Measurements from ENCODE around the gene MACROD2.

The MACROD2 gene

DNA sequence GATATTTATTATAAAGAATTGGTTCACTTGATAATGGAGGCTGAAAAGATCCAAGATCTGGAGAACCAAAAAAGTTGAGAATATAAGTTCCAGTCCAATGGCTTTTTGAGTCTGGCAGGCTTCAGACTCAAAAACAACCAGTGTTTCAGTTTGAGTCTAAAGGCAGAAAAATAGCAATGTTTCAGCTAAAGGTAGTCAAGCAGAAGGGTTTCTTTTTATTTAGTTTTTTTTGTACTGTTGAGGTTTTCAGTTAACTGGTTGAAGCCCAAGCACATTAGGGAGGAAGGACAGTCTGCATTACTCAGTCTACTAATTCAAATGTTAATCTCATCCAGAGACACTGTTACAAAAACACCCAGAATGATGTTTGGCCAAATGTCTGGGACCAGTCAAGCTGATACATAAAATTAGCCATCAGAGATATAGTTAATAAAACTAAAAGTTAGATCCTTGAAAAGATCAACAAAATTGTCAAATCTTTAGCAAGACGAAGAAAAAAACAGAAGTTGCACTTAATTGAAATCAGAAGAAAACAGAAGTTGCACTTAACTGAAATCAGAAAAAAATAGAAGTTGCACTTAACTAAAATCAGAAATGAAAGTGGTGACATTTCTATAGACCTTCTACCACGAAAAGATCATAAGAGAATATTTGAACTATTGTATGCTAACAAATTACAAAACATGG lies 1322.4 kb downstream of the MACROD2 start:
- no peak for TF ChIP-seq SIN3A (IDR thresholded peaks at IDR 0.05; ENCODE audit: borderline replicate concordance, insufficient read depth, low read length)
- TF ChIP-seq, protein P1, sequence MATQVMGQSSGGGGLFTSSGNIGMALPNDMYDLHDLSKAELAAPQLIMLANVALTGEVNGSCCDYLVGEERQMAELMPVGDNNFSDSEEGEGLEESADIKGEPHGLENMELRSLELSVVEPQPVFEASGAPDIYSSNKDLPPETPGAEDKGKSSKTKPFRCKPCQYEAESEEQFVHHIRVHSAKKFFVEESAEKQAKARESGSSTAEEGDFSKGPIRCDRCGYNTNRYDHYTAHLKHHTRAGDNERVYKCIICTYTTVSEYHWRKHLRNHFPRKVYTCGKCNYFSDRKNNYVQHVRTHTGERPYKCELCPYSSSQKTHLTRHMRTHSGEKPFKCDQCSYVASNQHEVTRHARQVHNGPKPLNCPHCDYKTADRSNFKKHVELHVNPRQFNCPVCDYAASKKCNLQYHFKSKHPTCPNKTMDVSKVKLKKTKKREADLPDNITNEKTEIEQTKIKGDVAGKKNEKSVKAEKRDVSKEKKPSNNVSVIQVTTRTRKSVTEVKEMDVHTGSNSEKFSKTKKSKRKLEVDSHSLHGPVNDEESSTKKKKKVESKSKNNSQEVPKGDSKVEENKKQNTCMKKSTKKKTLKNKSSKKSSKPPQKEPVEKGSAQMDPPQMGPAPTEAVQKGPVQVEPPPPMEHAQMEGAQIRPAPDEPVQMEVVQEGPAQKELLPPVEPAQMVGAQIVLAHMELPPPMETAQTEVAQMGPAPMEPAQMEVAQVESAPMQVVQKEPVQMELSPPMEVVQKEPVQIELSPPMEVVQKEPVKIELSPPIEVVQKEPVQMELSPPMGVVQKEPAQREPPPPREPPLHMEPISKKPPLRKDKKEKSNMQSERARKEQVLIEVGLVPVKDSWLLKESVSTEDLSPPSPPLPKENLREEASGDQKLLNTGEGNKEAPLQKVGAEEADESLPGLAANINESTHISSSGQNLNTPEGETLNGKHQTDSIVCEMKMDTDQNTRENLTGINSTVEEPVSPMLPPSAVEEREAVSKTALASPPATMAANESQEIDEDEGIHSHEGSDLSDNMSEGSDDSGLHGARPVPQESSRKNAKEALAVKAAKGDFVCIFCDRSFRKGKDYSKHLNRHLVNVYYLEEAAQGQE (IDR thresholded peaks at IDR 0.05; ENCODE audit: insufficient read depth in 1 of 2, low read depth in 2 of 2, low read length in 2 of 2): no peak
- TF ChIP-seq TAF1 (IDR thresholded peaks at IDR 0.05; ENCODE audit: borderline replicate concordance, insufficient read depth, low read length): no peak
- TF ChIP-seq POLR2AphosphoS5 (IDR thresholded peaks at IDR 0.05; ENCODE audit: low read depth, low read length): no peak

DNA sequence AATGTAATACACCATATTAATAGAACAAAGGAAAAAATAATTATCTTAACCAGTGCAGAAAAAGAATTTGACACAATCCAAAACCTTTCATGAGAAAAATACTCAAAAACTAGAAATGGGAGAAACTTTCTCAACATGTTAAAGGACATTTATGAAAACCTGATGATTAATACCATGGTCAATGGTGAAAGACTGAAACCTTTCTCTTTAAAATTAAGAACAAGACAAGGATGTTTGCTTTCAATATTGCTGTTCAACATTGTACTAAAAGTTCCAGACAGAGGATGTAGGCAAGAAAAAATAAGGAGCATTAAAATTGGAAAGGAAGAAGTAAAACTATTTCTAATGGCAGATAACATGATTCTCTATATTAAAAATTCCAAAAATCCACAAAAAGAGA lies 1323.4 kb downstream of the MACROD2 start:
- TF ChIP-seq FOXP2 (optimal IDR thresholded peaks at IDR 0.05; ENCODE audit: borderline replicate concordance, extremely low read depth, extremely low read length, insufficient read depth): no peak
- no peak for TF ChIP-seq POLR2AphosphoS5 (IDR thresholded peaks at IDR 0.05; ENCODE audit: low read depth, low read length)
- no peak for TF ChIP-seq TAF1 (IDR thresholded peaks at IDR 0.05; ENCODE audit: borderline replicate concordance, insufficient read depth, low read length)
- TF ChIP-seq, protein P1 (IDR thresholded peaks at IDR 0.05; ENCODE audit: insufficient read depth in 1 of 2, low read depth in 2 of 2, low read length in 2 of 2): no peak
- TF ChIP-seq SIN3A (IDR thresholded peaks at IDR 0.05; ENCODE audit: borderline replicate concordance, insufficient read depth, low read length): no peak

DNA sequence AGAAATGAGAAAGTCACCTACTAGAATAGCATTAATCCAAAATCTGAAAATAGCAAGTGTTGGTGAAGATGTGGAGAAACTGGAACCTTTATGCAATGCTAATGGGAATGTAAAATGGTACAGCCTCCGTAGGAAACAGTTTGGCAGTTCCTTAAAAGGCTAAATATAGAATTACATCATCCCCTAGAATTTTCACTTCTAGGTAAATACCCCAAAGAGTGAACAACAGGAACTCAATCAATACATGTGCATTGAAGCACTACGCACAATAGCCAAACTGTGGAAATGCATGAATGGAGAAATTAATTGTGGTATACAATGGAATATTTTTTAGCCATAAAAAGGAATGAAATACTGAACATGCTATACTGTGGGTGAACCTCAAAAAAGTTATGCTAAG lies 1324.1 kb downstream of the MACROD2 start:
- TF ChIP-seq TAF1 (IDR thresholded peaks at IDR 0.05; ENCODE audit: borderline replicate concordance, insufficient read depth, low read length): no peak
- TF ChIP-seq, protein P1 (IDR thresholded peaks at IDR 0.05; ENCODE audit: insufficient read depth in 1 of 2, low read depth in 2 of 2, low read length in 2 of 2): no peak
- TF ChIP-seq FOXP2 (optimal IDR thresholded peaks at IDR 0.05; ENCODE audit: borderline replicate concordance, extremely low read depth, extremely low read length, insufficient read depth): no peak
- no peak for TF ChIP-seq POLR2AphosphoS5 (IDR thresholded peaks at IDR 0.05; ENCODE audit: low read depth, low read length)
- no peak for TF ChIP-seq SIN3A (IDR thresholded peaks at IDR 0.05; ENCODE audit: borderline replicate concordance, insufficient read depth, low read length)

DNA sequence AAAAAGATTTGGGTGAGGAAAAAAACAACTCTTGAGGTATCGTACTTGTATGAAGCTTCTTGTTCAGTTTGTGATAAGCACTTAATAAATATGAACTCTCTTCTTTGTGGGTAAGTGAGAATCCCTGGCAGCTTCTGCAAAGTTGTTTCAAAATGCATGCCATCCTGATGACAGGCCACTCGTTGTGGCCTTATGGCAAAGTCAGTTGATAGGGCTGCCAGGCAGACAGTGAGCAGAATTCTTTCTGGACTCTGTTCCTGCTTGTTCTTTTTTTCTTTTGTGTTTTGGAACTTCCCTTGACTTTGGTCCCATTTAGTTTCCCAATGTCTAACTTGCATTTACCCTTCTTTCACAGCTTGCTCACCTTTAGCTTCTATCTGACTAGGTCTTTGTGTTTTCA lies 1325.6 kb downstream of the MACROD2 start:
- TF ChIP-seq FOXP2 (optimal IDR thresholded peaks at IDR 0.05; ENCODE audit: borderline replicate concordance, extremely low read depth, extremely low read length, insufficient read depth) (no peak), POLR2AphosphoS5 (IDR thresholded peaks at IDR 0.05; ENCODE audit: low read depth, low read length) (no peak), SIN3A (IDR thresholded peaks at IDR 0.05; ENCODE audit: borderline replicate concordance, insufficient read depth, low read length) (no peak), TAF1 (IDR thresholded peaks at IDR 0.05; ENCODE audit: borderline replicate concordance, insufficient read depth, low read length) (no peak)
- TF ChIP-seq, protein P1 (IDR thresholded peaks at IDR 0.05; ENCODE audit: insufficient read depth in 1 of 2, low read depth in 2 of 2, low read length in 2 of 2): no peak
